GM18526 (cell line): Measurements from ENCODE around the gene PPP6R2.

Source experiments
- POLR2A ChIP-seq: IDR thresholded peaks from 3 replicates; pipeline ENCODE4 v1.6.1; 2011; ENCODE audit not compliant: insufficient read length; ENCODE audit errors: extremely low read depth

The PPP6R2 gene

GRCh38 chr22:50485221-50486131 is 142.3 kb downstream of the PPP6R2 start:
- TF ChIP-seq POLR2A: no peak

GRCh38 chr22:50486561-50487289 is 143.6 kb downstream of the PPP6R2 start, which contains the start of gene MIOX:
MIOX (plus strand) TSS chr22:50486859; CDS start chr22:50486898, 39 bp downstream.
- no peak for TF ChIP-seq POLR2A

DNA sequence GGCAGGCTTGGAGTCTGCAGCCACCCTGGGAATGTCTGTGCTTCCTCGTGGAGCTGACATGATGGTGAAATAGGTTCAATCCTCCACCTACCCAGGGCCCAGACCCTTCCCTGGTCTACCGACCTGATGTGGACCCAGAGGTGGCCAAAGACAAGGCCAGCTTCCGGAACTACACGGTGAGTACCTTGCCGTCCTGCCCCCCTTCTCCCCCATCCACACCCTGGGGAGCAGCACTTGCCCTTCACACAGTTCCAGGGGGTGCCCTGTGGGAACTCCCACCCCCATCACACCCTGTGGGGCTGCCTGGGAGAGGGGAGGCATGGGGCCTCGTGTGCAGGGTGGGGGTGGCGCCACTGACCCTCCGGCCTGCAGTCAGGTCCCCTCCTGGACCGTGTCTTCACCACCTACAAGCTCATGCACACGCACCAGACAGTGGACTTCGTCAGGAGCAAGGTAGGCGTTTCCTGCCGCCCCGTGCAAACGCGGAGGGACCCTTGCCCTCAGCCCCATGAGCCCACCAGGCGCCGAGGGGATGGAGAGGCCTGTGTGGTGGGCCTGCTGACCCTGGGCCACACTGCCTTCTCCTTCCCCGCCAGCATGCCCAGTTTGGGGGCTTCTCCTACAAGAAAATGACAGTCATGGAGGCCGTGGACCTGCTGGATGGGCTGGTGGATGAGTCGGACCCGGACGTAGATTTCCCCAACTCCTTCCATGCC is 144.3 kb downstream of the PPP6R2 start:
- no peak for TF ChIP-seq POLR2A

DNA sequence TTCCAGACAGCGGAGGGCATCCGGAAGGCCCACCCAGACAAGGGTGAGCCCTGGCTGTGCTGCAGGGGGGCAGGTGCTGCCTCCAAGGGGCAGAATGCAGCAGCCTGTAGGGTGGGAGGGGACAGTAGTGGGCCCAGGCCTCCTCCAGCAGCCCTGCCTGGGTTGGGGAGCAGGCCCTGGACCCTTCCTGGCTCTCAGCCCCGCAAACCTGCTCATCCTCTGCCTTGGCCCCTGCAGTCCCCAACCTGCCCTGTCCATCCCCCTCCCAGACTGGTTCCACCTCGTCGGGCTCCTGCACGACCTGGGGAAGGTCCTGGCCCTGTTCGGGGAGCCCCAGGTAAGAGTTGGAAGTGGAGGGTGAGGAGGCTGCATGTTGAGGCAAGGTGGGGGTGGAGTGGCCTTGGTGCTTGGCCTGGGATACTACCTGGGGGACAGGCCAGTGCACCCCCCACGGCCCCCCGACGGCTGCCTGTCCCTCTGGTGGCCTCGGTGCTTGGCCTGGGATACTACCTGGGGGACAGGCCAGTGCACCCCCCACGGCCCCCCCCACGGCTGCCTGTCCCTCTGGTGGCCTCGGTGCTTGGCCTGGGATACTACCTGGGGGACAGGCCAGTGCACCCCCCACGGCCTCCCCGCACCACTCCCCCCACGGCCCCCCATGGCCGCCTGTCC is 145.0 kb downstream of the PPP6R2 start:
- TF ChIP-seq POLR2A: no peak

GRCh38 chr22:50488886-50489285 is 145.8 kb downstream of the PPP6R2 start:
- no peak for TF ChIP-seq POLR2A

DNA sequence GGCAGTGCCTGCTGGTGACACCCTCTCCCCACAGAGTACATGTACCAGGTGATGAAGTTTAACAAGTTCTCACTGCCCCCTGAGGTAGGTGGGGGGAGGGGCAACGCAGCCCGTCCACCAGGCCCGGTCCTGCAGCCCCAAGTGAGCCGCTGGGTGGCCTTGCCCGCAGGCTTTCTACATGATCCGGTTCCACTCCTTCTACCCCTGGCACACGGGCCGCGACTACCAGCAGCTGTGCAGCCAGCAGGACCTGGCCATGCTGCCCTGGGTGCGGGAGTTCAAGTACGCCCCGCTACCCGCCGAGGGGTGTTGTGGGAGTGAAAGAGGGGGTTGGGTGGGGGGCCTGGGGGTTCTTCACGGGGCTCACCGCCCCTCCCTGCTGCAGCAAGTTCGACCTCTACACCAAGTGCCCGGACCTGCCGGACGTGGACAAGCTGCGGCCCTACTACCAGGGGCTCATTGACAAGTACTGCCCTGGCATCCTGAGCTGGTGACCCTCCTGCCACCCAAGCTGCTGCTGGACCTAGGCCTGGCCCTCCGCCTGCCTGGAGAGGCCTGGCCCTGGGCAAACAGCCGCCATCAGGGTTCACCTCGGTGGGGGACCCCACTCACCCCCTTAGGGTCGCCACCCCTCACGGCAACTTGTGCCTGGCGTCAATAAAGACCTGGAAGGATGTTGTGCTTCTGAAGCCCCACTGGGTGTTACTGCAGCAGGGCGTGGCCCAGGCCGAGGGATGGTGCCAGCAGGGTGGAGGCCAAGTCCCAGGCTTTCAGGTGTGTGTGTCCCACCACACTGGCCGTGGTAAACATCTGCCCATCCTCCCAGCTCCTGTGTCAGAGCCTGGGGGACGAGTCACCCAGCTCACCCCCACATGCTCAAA is 146.5 kb downstream of the PPP6R2 start:
- no peak for TF ChIP-seq POLR2A

- TF ChIP-seq POLR2A: no peak
These were observed 147.6 kb downstream of the PPP6R2 start for GRCh38 chr22:50490531-50491308.
